ENCODE measurements around the gene MPPED1. TPM values are rescaled to one million over a fixed set of nuclear protein-coding genes. Genes with fewer than 3 reads are reported as not detected.

The MPPED1 gene
- polyA plus RNA-seq, 1 of the 3 experiments (the other 2 are of a cell fraction): 0.03 TPM

GRCh38 chr22:43421914-43422615 is 10.3 kb downstream of the MPPED1 start:
- H3K9ac ChIP-seq: no peak overlapping the region
- no peak overlapping the region for H2AFZ ChIP-seq (ENCODE audit: low read depth)
- no peaks in the 10 kb centered on the region for H3K4me1 ChIP-seq (ENCODE audit: control insufficient read depth in 1 of 2, insufficient read depth in 2 of 2, low read depth in 1 of 2, low read length in 1 of 2)
- WGBS (ENCODE audit: low lambda C conversion rate): 85% methylated on average over 3 of the region's 13 CpGs
- no peaks in the 10 kb centered on the region for H3K9me2 ChIP-seq
- no peaks in the 10 kb centered on the region for H3F3A ChIP-seq (replicated peaks; ENCODE audit: insufficient read depth)
- H3K27me3 ChIP-seq (ENCODE audit: insufficient read depth): no peaks in the 10 kb centered on the region
- H3K79me2 ChIP-seq (ENCODE audit: insufficient read depth): no peaks in the 10 kb centered on the region
- TF ChIP-seq ZBTB33 (IDR thresholded peaks at IDR 0.05; ENCODE audit: borderline replicate concordance, low read depth): no peak
- TF ChIP-seq USF2 (IDR thresholded peaks at IDR 0.05; ENCODE audit: borderline replicate concordance, low read depth, low read length): no peak
- no peak for TF ChIP-seq EP300 (IDR thresholded peaks at IDR 0.05; ENCODE audit: borderline replicate concordance in 1 of 2, low read depth in 1 of 2, low read length in 1 of 2)
- no peak for TF ChIP-seq IRF3 (IDR thresholded peaks at IDR 0.05; ENCODE audit: low read depth, low read length)
- no peak for TF ChIP-seq SIN3A (IDR thresholded peaks at IDR 0.05; ENCODE audit: borderline replicate concordance, low read depth, low read length)
- no peak for TF ChIP-seq FOSL2 (IDR thresholded peaks at IDR 0.05; ENCODE audit: borderline replicate concordance, low read depth)
- no peak for TF ChIP-seq YY1 (IDR thresholded peaks at IDR 0.05; ENCODE audit: low read depth)
- TF ChIP-seq NFIC (IDR thresholded peaks at IDR 0.05; ENCODE audit: borderline replicate concordance): no peak
- TF ChIP-seq REST (IDR thresholded peaks at IDR 0.05; ENCODE audit: low read depth, low read length): no peak
- no peak for TF ChIP-seq RXRA (IDR thresholded peaks at IDR 0.05; ENCODE audit: borderline replicate concordance, low read depth)
- TF ChIP-seq RCOR1 (IDR thresholded peaks at IDR 0.05; ENCODE audit: low read length): no peak
- TF ChIP-seq RFX5 (IDR thresholded peaks at IDR 0.05; ENCODE audit: low read length): no peak
- no peak for TF ChIP-seq RAD21 (IDR thresholded peaks at IDR 0.05; ENCODE audit: low read length)
- TF ChIP-seq TAF1 (IDR thresholded peaks at IDR 0.05; ENCODE audit: borderline replicate concordance, low read depth, low read length): no peak
- no peak for TF ChIP-seq MXI1 (IDR thresholded peaks at IDR 0.05; ENCODE audit: low read depth, low read length)
- no peak for TF ChIP-seq USF1 (IDR thresholded peaks at IDR 0.05; ENCODE audit: borderline replicate concordance, low read depth)
- TF ChIP-seq SMC3 (IDR thresholded peaks at IDR 0.05; ENCODE audit: low read depth, low read length): no peak
- H3K36me3 ChIP-seq (replicated peaks in 1 of 2; ENCODE audit: control insufficient read depth in 1 of 2, insufficient read depth in 2 of 2, low read length in 1 of 2): no peaks in the 10 kb centered on the region
- no peaks in the 10 kb centered on the region for H3K9me3 ChIP-seq
- no peak overlapping the region for H3K4me3 ChIP-seq (ENCODE audit: low read depth in 2 of 2, low read length in 1 of 2)
- H4K20me1 ChIP-seq (ENCODE audit: insufficient read depth): no peaks in the 10 kb centered on the region
- POLR2A ChIA-PET: no interaction called here
- no peak overlapping the region for H3K27ac ChIP-seq (ENCODE audit: low read depth in 2 of 2, low read length in 1 of 2)
- CTCF ChIA-PET: interaction anchor here (0.7 kb wide), 1 partner anchor 375 kb away, joined by 3 read pairs; no protein-coding TSS in a partner anchor
- no peak for DNase-seq
- H3K4me2 ChIP-seq: no peak overlapping the region
